RWPE1 (cell line): ENCODE measurements around the gene RNF227.
A peak's percentile ranks its signal among the peaks of the same experiment; 100 is the strongest.

ENCODE experiments used
- CTCF ChIA-PET: fragments of 350-600 bp; sonication (Branson Sonifier 250); formaldehyde crosslinking; extraction: SDS; loops from one replicate; lab custom pipeline; 2021; lab: Yijun Ruan, JAX
- POLR2A ChIA-PET: fragments of 400-600 bp; formaldehyde crosslinking; extraction: SDS; loops from one replicate; lab custom pipeline; 2020; ENCODE audit warnings: antibody characterized with exemption; ENCODE audit not compliant: low non-redundant PET; lab: Yijun Ruan, JAX
- DNase-seq: peaks from one replicate; pipeline ENCODE4 v3.0.0; 2012; ENCODE audit warnings: low spot score
- H3K27ac ChIP-seq: fragments of 450-650 bp; 2 replicates; pipeline ENCODE4 v1.5.1; 2017
- CTCF ChIP-seq: fragments of 450-650 bp; conservative IDR thresholded peaks from 2 replicates; pipeline ENCODE4 v1.5.1; 2017; ENCODE audit warnings: low read depth, mild to moderate bottlenecking

Gene RNF227

GRCh38 chr17:7910711-7911110 is 5.4 kb downstream of the RNF227 start:
- CTCF ChIA-PET, result interaction anchor here (0.5 to 1.4 kb wide), 4 partner anchors 22 to 131 kb away, joined by 3 to 12 read pairs (median 4); partner anchors contain the start of gene CHD3

GRCh38 chr17:7910281-7910680 is 5.8 kb downstream of the RNF227 start:
- no peak for DNase-seq
- peak overlapping the region; percentile 14 for H3K27ac ChIP-seq
- ChIA-PET POLR2A (no interaction called here), CTCF (interaction anchor here (1.2 to 1.4 kb wide), 2 partner anchors 21 to 79 kb away, joined by 4 to 12 read pairs; partner anchors contain the start of gene CHD3)
- no peak for TF ChIP-seq CTCF

More at GRCh38 chr17:7910711-7911110, 5.4 kb downstream of the RNF227 start:
- H3K27ac ChIP-seq, result peak overlapping the region; percentile 14
- DNase-seq, result no peak
- POLR2A ChIA-PET, result no interaction called here
- no peak for TF ChIP-seq CTCF

GRCh38 chr17:7909089-7909488 is 7.0 kb downstream of the RNF227 start:
- no peak for DNase-seq
- POLR2A ChIA-PET, result no interaction called here
- no peak overlapping the region for H3K27ac ChIP-seq
- no peak for TF ChIP-seq CTCF
- CTCF ChIA-PET, result interaction anchor here (0.5 kb wide), 1 partner anchor 69 kb away, joined by 3 read pairs; no protein-coding TSS in a partner anchor

- CTCF ChIA-PET, result interaction anchor here (0.6 to 1.1 kb wide), 2 partner anchors 85 to 146 kb away, joined by 3 to 4 read pairs; no protein-coding TSS in a partner anchor
- DNase-seq, result peak; percentile 26
- POLR2A ChIA-PET, result no interaction called here
- TF ChIP-seq CTCF, result no peak
- H3K27ac ChIP-seq, result peak overlapping the region; percentile 47
Observed at GRCh38 chr17:7903154-7904103, 12.7 kb downstream of the RNF227 start.

- H3K27ac ChIP-seq, result no peak overlapping the region
- peak; percentile 44 for TF ChIP-seq CTCF
- ChIA-PET POLR2A (no interaction called here), CTCF (interaction anchor here (0.5 to 1.5 kb wide), 8 partner anchors 11 to 376 kb away, joined by 3 to 6 read pairs (median 4); partner anchors contain the start of genes CNTROB and TRAPPC1)
- DNase-seq, result peak; percentile 34
Observed at GRCh38 chr17:7897773-7898172, 18.3 kb downstream of the RNF227 start.

- no peak for TF ChIP-seq CTCF
- DNase-seq, result no peak
- peak overlapping the region; percentile 7; the same call in 1 of the 2 replicates for H3K27ac ChIP-seq
- ChIA-PET CTCF (interaction anchor here (0.6 to 1.3 kb wide), 4 partner anchors 38 to 375 kb away, joined by 3 to 4 read pairs (median 4); no protein-coding TSS in a partner anchor), POLR2A (no interaction called here)
Observed at GRCh38 chr17:7897090-7897489, 19.0 kb downstream of the RNF227 start.
